NCI-H1436 treated with DMSO at 0.1 percent for 48 hours (cell line): ENCODE data around the gene GREB1L.
"Not testable (repeated sequence)": the region's sequence is repeated elsewhere in the genome, so short reads cannot be mapped to it uniquely, and the experiment has no call there.

ENCODE experiments used
- DNase-seq: peaks from one replicate; lab custom pipeline; 2025; lab: John Stamatoyannopoulos, UW

GREB1L gene

DNA sequence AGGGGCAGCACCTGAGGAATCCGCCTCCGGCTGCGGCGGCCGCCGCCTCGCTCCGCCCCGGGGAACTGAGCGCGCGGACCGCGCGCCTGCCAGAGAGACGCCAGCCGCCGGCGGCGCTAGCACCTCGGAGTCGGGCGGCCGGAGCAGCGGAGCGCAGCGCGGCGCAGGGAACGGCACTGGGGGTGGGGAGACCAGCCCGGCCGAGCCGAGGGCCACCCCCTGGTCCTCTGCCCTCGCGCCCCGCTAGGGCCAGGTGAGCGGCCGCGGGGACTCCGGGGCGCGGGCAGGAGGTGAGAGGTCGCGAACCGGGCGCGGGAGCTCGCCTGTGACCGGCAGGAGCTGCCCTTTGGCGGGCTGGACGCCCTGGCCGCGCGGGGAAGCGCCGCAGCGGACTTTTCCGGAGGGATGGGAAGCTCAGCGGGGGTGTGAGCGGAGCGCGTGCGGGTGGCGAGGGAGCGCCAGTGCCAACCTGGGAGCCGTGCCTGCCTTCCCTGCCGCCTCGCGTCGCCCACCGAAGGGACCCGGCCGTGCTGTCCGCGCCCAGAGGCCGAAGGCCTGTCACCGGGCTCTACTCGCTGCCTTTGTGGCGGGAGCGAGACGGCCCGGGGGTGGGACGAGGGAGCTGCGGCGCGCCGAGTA lies at the start of gene GREB1L:
GREB1L (plus strand) TSS at position 92 of the 639 bp plus-strand sequence. CDS start 141,287 bp downstream, outside the sequence.
- no peak for DNase-seq

DNA sequence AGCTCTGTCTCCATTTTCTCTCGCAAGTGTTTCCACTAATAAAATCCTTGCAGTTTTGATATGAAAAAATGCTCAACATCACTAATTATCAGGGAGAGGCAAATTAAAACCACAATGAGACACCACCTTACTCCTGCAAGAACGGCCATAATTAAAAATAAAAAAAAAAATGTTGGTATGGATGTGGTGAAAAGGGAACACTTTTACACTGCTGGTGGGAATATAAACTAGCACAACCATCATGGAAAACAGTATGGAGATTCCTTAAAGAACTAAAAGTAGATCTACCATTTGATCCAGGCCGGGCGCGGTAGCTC lies 49.8 kb upstream of the GREB1L start:
- DNase-seq, result no peak

DNA sequence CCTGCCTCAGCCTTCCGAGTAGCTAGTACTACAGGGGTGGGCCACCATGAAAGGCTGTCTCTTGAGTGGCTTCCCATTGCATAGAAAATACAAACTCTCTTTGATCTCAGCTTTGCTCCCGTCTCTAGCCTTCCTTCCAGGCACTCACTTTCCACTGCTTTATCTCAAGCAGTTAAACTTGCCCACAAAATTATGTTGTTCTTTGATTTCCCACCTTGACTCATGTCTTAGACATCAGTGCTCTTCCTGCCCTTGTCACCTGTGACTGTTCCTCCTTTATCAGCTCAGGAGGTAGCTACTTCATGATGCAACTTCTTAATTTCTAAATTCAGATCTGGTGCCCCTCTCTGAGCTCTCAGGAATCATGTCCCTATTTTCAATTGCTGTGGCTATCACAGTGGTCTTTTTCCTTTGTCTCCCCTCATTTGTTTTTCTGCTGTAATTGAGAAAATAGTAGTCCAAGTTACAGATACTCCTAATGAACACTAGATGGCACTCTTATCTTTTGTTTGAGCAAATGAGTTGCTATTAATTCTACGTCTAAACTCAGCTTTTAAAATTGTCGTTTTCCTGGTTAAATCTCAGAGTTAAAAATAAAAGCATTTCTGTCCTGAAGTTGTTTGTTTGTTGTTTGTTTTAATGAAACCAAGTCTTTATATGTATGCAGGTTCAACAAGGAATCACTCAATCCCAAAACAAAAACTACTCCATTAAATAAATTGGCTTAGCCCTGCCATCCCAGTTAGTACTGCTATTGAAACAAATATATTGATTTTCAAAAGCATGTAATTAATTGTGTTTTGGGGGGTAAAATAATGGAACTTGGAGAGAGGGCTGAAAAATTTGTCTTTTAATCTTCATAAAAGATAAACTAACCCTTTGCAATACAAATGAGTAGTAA lies 46.9 kb upstream of the GREB1L start:
- no peak for DNase-seq

DNA sequence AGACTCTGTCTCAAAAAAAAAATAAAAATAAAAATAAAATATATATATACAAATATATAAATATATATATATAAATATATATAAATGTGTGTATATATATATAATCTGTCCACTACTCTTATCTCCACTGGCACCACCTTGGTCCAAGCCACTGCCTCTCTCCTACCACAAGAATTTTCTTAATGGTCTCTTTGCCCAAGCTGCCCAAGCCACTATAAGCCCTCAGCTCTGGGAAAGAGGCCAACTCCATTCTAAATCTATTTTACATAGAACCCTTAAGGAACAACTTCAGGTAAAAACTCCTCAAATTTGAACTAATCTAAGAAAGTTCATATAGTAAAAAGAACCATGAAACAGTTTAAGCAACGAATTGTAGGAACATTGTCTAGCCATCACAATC lies 45.6 kb upstream of the GREB1L start:
- no peak for DNase-seq

DNA sequence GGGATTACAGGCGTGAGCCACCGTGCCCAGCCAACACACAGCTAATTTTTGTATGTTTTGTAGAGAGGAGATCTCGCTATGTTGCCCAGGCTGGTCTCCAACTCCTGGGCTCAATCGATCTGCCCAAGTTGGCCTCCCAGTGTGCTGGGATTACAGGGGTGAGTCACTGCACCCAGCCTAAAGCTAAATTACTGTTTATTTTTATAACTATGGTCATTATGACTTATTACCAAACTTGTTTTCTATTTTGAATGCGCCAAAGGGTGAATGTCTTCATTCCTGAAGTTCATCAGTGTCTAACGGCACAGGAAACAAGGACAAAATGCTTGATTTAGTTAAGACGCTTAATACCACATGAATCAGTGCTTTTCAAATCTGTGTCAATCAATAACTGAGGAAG lies 38.9 kb upstream of the GREB1L start:
- no peak for DNase-seq

DNA sequence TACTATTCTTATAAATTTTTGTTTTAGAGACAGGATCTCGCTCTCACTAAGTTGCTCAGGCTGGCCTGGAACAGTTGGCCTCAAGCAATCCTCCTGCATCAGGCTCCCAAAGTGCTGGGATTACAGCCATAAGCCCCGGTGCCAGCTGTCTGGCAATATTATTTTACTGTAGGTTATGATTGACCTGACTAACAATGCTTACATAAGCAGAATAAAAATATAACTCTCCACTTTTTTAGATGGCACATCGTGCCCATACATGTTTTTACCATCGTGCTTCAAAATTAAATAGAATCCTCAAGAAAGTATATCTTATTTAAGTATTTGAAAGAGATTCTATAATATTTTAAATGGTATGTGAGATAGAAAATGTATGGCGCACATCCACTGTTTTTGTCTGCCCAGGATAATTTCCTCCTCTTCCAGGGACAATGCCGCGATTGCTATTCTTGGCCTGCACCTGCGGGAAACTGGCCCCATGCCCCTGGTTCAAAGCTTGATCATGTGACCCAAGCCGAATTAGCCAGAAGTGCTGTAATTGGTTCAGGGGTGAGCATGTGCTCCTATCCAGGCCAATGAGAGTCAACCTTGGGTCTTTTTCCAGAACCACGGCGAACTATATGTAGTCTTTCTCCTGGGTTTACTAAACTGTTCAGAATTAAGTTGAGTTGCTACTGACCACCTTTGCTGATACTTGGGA lies 38.3 kb upstream of the GREB1L start:
- DNase-seq, result no peak

DNA sequence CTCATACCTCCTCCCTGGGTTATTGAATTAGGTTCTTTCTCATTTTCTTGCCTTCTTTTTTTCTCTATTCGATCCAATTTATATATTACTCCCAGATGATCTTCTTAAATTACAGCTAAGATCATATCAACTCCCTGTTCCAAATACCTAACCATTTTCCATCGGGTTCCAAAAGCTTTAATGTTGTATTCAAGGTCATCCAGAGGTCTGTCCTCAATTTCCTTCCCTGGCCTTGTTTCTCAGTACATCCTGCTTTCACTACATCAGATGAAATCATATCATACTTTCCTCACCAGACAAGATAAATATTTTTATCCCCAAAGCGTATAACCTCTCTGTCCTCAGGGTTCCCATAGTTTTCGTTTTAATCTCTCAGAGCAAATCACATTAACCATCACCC lies 36.3 kb upstream of the GREB1L start:
- no peak for DNase-seq

DNA sequence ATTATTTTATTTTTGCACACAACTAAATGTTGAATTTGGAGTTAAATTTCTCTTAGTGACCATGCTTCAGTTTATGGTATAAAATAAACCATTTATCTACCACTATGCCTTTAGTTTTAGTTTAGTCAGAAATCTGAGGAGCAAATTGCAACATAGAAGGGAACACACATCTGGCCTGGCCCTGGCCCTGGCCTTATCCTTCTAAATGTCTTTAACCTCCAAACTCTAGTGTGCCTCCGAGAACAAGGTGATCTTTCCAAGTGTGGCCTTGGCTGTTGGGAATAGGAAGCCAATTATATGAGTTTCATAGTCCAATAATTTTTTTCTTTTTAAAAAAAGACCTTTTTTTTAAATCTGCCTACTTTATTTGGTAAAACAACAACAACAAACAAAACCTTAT lies 31.8 kb upstream of the GREB1L start:
- no peak for DNase-seq

DNA sequence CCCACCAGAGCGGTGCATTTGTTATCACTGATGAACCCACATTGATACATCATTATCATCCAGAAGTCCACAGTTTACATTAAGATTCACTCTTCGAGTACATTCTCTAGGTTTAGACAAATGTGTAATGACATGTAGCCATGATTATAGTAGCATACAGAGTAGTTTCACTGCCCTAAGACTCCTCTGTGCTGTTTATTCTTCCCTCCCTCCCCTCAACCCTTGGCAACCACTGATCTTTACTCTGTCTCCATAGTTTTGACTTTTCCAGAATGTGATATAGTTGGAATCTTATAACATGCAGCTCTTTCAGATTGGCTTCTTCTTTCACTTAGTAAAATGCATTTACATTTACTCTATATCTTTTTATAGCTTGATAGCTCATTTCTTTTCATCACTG lies 31.2 kb upstream of the GREB1L start:
- no peak for DNase-seq

DNA sequence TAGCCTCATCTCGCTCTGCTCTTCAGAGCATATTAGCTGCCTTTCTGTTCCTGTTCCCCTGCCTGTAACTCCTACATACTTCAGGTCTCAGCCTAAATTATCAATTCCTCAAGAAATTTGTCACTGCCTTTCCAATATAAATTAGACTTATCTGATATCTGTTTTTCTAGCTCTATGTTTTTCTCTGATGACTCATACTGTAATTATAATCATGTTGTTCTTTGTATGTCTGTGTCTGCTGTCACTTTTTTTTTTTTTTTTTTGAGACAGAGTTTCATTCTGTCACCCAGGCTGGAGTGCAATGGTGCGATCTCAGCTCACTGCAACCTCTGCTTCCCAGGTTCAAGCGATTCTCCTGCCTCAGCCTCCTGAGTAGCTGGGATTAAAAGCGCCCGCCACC lies 27.6 kb upstream of the GREB1L start:
- not testable (repeated sequence) for DNase-seq

DNA sequence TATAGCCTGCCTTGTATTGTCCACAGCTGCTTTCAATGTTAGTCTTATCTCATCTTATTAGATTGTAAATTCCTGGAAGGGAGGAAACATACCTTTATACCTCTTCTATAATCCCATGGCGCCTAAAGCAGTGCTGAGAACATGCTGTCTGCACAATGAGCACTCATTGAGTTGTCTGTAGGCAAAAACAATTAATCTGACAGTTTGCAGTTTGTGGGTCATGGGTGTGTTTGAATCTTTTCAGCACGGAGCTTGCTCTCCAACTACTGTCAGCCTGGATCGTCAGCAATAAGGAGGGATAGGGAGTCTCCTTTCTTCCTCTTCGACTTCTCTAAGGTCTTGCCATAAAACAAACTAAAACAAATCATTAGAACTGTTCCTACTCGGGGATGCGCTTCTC lies 26.5 kb upstream of the GREB1L start:
- DNase-seq, result no peak

DNA sequence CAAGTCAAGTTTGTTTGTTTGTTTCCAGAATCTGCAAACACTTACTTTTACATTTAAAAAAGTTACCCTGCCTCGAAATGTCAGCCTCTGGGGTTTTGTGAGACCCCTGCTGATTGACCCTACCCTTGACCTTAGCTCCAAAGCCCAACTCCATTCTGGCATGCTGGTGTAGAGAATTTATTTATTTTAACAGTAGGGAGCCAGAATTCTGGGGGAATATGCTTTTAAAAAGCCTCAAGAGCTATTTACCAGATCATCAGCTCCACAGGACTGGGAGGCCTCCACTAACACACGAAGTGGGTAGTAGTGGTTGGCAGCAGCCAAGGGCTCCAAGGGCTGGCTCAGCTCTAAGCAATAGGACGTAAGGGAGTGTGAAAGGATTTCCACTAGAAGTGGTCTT lies 23.2 kb upstream of the GREB1L start:
- DNase-seq, result no peak

DNA sequence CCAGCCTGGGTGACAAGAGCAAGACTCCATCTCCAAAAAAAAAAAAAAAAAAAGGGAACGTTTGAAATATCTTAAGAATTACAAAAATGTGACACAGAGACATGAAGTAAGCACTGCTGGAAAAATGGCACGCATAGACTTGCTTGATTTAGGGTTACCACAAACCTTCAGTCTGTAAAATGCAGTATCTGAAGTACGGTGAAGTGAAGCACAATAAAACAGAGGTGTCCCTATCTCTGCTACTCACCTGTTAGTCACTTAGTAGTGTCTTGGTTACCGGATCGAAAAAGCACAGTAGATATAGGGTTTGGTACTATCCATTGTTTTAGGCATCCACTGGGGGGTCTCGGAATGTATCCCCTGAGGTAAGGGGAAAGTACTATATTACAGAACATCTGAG lies 11.6 kb upstream of the GREB1L start:
- DNase-seq, result no peak

DNA sequence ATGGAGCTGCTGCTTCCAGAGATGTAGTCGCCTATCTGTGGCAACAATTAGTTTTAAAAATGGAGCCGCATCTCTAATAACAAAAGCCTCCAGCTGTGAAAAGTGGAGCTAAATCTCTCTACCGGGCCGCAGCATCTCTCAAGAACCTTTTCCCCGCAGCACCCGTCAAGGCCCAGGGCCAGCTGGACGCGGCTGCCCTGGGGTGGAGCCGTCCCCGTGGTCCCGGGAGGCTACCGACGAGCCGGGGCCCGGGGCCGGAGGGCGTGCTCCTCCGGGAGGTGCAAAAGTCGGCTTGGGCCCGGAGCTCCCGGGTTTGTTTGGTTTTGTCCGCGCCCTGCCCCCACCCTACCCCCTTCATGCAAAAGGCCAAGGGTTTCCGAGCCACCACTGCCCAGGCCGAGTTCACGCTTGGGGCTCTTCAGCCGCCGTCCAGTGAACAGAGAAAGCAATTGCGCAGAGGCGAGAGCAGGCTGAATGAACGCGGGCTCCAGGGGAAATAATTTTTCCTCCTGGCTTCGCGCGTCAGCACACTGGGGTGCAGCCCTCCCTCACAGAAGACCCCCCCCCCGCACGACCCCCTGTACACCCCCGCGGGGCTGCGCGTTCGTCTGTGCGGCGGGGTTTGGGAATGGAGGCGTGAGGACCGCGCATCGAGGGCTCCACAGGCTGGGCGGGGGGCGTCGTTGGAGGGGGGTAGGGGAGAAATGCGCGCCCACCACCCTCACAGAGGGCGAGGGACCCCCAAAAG lies 557 bp upstream of the GREB1L start:
- no peak for DNase-seq

DNA sequence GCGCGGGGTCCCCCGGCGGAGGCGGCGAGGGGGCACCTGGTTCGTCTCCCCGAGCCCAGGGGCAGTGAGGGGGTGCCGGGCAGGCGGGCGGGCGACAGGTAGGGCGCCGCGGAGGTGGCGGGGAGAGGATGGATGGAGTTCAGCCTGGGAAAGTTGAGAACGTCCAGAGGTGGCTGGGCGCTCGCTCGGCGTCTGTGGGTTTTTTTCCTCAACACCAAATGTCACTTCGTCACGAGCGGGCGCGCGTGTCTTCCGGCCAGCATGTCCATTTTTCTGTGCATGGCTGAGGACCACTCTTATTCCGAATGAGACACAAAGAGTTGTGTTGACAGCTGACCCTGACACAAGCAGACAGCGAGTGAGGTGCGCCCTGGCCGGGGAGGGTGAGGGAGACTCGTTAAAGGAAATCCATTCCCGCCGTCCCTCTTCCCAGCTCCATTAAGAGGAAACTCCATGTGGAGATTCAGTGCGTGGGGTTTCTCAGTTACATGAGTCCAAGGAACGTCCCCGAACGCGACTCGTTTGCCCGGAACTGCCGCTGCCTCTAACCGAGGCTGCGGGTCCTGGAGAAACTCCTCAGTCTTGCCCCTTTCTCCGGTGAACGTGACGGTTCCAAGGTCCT lies 859 bp downstream of the GREB1L start:
- no peak for DNase-seq

DNA sequence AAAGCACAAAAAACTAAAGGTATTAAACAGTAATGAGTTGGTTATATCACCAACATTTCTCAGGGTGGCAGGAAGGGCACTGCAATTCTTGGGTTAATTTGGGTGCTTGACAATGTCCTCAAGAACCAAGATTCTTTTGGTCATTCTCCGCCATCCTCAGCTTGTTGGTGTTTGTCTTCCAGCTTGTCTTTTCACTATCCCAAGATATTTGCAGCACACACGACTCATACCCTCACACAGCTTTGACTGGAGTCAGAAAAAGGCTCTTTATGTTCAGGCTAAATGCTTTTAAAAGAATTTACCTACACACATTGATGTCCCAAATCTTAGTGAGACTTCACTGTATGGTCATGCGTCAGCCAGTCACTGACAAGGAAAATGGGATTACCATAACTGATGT lies 12.5 kb downstream of the GREB1L start:
- no peak for DNase-seq

DNA sequence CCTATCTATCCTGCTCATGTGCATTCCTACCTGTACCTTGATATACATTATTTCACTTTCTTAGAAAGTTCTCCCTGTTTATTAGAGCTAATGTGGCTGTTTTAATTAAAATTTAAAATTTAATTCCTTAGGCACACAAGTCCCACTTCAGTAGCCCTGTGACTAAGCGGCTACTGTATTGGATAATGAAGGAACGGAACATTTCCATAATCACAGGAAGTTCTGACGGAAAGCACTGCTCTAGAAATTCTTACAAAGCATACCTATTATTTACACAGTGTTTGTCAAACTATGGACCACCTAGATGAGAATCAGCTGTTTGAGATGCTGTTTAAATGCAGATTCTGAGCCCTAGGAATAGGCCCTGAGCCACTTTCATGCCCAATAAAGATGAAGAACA lies 13.2 kb downstream of the GREB1L start:
- no peak for DNase-seq

DNA sequence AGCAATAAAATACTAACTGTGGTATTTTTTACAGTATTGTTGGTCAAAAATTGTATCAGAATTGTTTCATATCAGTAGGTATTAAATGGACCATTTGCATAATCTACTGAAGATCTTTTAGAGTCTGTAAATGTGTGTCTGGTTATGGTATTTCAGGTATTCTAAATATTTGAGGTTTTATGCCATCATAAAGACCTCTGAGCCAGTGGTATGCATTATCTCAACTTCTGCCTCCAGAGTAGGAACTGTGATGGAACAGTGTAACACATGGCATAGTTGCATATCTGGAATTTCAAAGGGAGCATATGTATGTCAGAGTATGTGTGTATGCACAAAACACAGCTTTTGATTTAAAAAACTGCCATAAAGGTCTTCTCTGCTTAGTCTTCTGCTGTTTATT lies 15.4 kb downstream of the GREB1L start:
- DNase-seq, result no peak

DNA sequence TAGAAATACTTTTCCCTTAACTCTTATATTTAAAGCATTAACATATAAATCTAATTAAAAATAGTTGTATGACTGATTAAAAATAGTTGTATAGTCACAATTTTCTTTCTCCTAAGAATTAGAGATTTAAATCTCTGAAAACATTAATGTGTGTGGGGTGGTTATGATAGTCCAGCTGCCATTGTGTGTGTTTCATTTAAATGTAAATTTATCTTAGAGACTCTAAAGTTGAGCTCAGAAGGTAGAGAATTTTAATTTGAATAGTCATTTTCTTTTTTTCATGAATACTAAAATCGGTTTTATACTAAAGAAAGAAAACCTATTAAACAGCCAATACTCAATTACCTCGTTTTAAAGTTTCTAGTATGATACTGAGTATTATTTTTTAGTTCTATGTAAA lies 18.6 kb downstream of the GREB1L start:
- no peak for DNase-seq

DNA sequence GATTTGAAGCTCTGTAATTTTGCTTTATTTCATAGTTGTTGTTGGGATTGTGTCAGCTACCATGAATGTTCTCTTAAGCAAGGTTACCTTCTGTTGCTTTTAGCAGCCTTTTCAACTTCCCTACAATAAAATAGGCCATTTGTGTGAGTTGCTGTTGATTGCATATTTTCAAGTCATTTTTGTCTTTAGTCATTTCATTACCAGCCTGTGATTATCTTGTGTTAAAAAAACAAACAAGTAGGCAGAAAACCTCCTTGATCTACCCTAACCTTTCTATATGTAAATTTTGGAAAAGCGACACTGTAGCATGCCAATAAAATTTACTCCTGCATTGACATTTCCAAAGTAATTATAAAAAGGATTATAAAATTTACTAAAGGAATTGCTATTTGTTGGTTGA lies 19.3 kb downstream of the GREB1L start:
- no peak for DNase-seq

DNA sequence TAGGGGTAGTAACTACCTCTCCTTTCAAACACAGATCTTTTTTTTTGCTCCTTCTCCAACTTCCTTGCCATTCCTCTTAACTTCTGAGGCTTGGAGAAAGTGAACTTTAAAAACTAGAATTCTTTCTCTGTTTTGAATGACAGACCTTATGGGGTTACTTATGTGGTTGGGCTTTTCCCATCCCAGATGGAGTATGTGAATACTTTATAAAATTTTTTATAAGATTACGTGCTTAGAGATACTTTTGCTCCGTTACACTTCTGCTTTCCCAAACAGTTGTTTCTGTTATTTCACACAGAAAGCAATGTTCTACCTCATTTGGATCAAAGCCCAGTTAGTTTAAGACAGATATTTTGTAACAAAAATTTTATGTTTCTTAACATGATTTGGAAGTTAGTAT lies 20.2 kb downstream of the GREB1L start:
- DNase-seq, result no peak

DNA sequence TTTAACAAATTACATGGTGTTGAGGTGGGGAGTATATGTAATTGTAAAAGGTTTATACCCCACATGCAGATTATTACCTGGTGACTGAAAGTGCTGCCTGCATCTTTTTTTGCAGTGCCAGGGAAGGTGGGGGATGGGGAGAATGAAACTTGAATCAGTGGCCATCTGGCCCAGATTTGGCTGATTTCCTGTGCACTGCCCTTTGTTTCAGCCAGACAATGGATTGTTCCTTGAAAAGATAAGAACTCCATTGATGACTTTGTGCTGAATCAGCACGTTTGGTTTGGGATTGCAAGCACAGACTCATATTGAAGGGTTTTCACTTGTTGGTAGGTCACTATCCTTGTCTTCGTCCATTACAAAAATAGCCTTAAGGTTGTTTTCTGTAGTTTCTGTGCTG lies 20.9 kb downstream of the GREB1L start:
- DNase-seq, result no peak
